Omental fat pad (tissue), 4 donors: Measurements from ENCODE around the gene KRI1. TPM values are rescaled to one million over a fixed set of nuclear protein-coding genes. Genes with fewer than 3 reads are reported as not detected.
"Not testable (repeated sequence)": the region's sequence is repeated elsewhere in the genome, so short reads cannot be mapped to it uniquely, and the experiment has no call there.

Experiments
- ATAC-seq: fragments of 150-250 bp; one replicate; pipeline ENCODE4 v1.9.1; 2016; ENCODE audit warnings: mild to moderate bottlenecking, moderate library complexity; ENCODE audit not compliant: low FRiP score
- DNase-seq: peaks from one replicate; pipeline ENCODE4 v3.0.0-alpha.2; 2019; ENCODE audit warnings: low spot score
- CTCF ChIP-seq, 3 donors: fragments of 450-650 bp; IDR thresholded peaks; one replicate each; pipeline ENCODE4 v1.5.1; 2016 to 2017; ENCODE audit warnings: antibody characterized with exemption in 3 of 3, mild to moderate bottlenecking in 3 of 3, moderate library complexity in 2 of 3
- total RNA-seq, 4 donors: library from RNA; depleted of rRNA; stranded (reverse); fragments of >200 nt; gene quantifications; one replicate each; pipeline ENCODE4 v1.1.0, GENCODE V29; 2016

KRI1 gene
- total RNA-seq, 4 donors from 2014 or later, result 9.1 to 36.3 (median 16.3) TPM

GRCh38 chr19:10575011-10575716 is 9.4 kb upstream of the KRI1 start:
- no peak for TF ChIP-seq CTCF (IDR thresholded peaks at IDR 0.05)
- ATAC-seq (no peak), DNase-seq (no peak)

- no peak for TF ChIP-seq CTCF (IDR thresholded peaks at IDR 0.05)
- DNase-seq (no peak), ATAC-seq (no peak)
These were observed 8.7 kb upstream of the KRI1 start for GRCh38 chr19:10574462-10574861.

- ATAC-seq, DNase-seq: not testable (repeated sequence)
These were observed 8.0 kb upstream of the KRI1 start for GRCh38 chr19:10573793-10574192.

GRCh38 chr19:10568826-10569651 is 3.2 kb upstream of the KRI1 start, which contains the start of gene CDKN2D:
Gene CDKN2D (minus strand): TSS chr19:10568979. CDS start chr19:10568653, 326 bp downstream.
- ATAC-seq, result peak; percentile 90
- no peak for TF ChIP-seq CTCF (IDR thresholded peaks at IDR 0.05)
- DNase-seq, result peak; percentile 94

- no peak for TF ChIP-seq CTCF (IDR thresholded peaks at IDR 0.05)
- ATAC-seq (no peak), DNase-seq (no peak)
These were observed 2.4 kb upstream of the KRI1 start for GRCh38 chr19:10568062-10568825.

- ATAC-seq (no peak), DNase-seq (no peak)
- TF ChIP-seq CTCF (IDR thresholded peaks at IDR 0.05), result no peak
These were observed 1.8 kb upstream of the KRI1 start for GRCh38 chr19:10567656-10568055.
